ENCODE results near the gene SLC6A19.

DNA sequence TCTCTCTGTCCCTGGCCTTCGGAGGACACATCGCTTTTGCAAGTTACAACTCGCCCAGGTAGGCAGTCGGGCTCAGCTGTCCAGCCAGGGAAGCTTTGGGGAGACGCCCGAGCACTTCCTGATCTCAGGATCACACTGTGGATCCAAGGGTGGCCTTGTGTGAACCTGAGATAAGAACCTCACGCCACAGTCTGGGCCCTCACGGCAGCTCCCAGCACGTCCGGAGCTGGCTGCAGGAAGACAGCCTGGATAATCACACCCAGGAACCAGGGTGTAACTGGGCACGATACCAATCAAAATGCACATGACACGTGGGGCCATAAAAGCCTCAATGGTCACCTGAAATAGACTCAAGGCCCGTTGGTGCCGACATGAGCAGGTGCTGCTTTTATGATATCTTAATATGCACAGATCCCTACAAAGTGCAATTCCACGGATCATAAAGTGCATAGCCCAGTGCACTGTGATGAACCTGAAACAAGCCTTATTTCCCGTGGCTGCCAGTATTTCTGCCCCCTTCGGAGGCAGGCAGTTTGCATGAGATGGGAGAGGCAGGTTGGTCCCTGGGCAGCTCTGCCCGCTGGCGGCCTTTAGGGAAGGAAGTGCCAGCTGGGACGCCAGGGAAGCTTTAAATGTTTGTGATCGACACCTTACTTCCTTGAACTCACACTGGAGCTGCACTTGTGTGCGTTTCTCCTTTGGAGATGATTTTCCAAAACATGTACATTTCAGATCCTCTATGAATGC lies 38.3 kb downstream of the SLC6A19 start:
- TF ChIP-seq CHD2 (IDR thresholded peaks at IDR 0.05; ENCODE audit: low read length, partially characterized antibody) = no peak
- no peak for TF ChIP-seq CTCF (IDR thresholded peaks at IDR 0.05)
- TF ChIP-seq SMC3 (IDR thresholded peaks at IDR 0.05; ENCODE audit: low read depth, low read length) = no peak
- TF ChIP-seq, protein P1, sequence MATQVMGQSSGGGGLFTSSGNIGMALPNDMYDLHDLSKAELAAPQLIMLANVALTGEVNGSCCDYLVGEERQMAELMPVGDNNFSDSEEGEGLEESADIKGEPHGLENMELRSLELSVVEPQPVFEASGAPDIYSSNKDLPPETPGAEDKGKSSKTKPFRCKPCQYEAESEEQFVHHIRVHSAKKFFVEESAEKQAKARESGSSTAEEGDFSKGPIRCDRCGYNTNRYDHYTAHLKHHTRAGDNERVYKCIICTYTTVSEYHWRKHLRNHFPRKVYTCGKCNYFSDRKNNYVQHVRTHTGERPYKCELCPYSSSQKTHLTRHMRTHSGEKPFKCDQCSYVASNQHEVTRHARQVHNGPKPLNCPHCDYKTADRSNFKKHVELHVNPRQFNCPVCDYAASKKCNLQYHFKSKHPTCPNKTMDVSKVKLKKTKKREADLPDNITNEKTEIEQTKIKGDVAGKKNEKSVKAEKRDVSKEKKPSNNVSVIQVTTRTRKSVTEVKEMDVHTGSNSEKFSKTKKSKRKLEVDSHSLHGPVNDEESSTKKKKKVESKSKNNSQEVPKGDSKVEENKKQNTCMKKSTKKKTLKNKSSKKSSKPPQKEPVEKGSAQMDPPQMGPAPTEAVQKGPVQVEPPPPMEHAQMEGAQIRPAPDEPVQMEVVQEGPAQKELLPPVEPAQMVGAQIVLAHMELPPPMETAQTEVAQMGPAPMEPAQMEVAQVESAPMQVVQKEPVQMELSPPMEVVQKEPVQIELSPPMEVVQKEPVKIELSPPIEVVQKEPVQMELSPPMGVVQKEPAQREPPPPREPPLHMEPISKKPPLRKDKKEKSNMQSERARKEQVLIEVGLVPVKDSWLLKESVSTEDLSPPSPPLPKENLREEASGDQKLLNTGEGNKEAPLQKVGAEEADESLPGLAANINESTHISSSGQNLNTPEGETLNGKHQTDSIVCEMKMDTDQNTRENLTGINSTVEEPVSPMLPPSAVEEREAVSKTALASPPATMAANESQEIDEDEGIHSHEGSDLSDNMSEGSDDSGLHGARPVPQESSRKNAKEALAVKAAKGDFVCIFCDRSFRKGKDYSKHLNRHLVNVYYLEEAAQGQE (IDR thresholded peaks at IDR 0.05; ENCODE audit: low read depth, low read length) = no peak
- TF ChIP-seq MAX (IDR thresholded peaks at IDR 0.05; ENCODE audit: low read depth) = no peak

Data from SK-N-SH (cell line).